ENCODE results near the gene OR10AG1.

OR10AG1 gene, protein sequence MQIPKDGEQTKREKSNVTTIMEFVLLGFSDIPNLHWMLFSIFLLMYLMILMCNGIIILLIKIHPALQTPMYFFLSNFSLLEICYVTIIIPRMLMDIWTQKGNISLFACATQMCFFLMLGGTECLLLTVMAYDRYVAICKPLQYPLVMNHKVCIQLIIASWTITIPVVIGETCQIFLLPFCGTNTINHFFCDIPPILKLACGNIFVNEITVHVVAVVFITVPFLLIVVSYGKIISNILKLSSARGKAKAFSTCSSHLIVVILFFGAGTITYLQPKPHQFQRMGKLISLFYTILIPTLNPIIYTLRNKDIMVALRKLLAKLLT

DNA sequence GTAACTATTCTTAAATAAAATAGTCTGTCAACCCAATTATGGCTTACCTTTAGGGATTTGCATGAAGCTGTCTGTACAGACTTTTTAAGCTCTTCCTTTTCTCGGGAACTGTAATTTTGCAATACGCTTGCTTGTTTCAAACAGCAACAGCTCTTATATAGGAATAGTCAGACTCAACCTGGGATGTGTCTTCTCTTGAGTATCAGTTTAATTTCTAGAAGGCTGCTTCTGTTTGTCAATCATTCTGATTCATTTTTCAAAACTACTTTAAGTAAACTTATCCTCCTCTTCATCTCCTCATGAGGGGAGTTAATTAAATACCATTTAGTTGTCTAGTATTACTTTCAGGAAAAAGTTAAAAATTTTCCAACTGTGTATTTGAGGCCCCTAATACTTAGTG lies at the start of gene OR10AG1:
TSS of gene OR10AG1 (minus strand) at position 101 of the 400 bp plus-strand sequence. CDS start at position 63, 38 bp downstream.
- no peak for DNase-seq

DNA sequence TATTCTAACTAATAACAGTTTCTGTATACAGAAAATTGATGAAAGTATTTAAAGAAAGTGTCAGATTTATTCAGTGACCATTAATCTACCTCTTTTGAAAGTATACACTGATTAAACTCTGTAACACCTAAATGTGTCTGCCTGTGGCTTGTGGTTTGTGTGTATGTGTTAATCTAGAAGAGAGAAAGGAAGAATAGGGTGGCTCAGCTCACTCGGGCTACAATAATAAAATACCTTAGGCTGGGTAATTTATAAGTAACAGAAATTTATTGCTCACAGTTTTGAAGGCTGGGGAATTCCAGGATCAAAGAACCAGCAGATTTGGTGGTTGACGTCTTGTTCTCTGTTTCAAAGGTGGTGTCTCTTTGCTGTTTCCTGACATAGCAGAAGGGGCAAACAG lies 44.1 kb upstream of the OR10AG1 start:
- DNase-seq: no peak

DNA sequence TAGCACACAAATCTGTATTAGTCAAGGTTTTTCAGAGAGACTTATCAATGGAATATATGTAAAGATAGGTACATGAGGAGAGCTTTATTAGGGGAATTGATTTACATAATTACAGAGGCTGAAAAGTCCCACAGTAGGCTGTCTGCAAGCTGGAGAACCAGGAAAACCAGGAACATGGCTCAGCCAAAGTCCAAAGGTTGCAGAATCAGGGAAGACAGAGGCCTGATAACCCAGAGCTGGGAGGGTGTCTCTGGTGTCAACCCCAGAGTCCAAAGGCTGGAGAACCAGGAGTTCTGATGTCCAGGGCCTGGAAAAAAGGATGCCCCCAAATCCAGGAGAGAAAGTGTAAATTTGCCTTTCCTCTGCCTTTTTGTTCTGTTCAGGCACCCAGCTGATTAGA lies 41.0 kb upstream of the OR10AG1 start:
- no peak for DNase-seq

DNA sequence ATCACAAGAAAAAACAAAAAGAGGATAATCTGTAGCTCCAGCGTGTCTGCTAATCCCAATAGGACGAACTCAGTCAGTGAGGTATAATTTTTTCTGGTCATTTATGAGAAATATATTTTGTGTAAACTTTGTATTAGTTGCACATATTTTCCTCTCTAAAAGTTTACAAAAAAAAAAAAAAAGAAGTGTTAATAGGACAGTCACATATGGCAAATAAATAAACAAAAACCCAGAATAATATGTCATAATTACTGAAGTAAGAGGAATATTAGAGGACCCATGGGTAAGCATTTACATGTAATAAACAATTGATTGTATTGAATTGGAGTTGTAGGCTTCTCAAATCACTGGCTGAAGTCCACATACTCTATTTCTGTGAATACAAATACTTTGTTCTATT lies 24.8 kb upstream of the OR10AG1 start, which contains the start of gene OR5F1:
TSS of gene OR5F1 (minus strand) at position 101 of the 400 bp plus-strand sequence. CDS start at position 101, 0 bp downstream.
- DNase-seq: no peak

DNA sequence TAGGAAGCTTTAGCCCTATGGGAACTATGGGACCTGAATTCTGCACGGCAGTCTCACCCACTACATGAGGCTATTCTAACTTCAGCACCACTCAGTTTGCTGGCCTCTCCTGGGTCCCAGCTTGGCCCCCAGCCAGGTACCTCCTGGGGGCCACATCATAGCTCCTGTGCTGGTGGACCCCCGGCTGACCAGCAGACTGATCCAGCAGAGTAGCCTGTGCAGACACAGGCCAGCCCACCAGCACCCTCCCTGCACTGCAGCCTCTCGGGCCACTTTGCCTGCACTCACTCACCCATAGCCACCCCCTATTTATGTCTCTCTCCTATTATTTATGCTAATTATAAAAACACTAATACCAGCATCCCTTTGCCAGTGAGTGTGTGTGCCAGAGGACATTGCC lies 1.2 kb upstream of the OR10AG1 start:
- no peak for DNase-seq

DNA sequence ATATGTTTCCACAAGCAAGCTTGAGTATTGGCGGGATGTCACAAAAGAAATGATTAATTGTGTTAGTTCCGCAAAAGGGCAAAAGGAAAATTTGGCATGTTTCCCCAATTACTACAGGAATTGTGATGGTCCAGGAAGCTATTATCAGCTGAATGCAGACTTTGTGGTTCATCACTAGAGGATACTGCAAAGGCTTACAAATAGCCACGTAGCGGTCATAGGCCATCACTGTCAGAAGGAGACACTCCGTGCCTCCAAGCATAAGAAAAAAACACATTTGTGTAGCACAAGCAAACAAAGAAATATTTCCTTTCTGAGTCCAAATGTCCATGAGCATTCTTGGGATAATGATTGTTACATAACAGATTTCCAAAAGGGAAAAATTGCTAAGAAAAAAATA lies 1.8 kb downstream of the OR10AG1 start:
- no peak for DNase-seq

DNA sequence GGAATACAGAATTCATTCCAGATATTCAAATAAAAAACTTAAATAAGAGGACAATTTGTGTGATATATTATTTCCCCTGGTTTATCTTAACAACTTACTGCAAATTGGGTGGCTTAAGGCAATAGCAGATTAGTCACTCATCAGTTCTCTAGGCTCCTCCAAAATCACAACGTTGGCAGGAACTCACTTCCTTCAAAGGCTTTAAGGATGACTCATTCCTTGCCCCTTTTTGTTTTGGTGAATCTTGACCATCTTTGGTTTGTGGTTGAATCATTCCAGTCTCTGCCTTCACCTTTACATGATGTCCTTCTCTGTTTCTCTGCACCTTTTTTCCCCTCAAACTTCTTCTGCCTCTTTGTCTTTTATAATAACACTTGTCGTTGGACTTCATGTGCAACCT lies 3.4 kb downstream of the OR10AG1 start:
- DNase-seq: no peak

DNA sequence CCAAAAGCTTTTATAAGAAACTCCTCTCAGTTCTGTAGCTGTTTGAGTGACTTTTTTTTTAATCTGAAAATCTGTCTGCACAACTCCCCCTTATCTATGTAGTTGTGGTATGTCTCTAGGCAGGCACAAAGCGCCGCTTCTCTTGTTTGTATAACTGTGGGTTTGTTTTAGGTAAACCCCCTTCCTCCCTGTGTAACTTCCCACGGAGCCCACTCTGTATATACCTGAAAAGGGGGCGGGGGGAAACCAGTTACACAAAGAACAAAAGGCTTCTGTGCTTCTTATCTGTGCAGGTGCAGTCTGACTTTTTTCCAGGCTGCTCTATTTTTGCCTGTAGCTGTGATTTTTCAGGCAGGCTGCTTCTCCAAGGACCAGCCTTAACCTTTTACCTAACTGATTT lies 13.2 kb downstream of the OR10AG1 start:
- DNase-seq: no peak

DNA sequence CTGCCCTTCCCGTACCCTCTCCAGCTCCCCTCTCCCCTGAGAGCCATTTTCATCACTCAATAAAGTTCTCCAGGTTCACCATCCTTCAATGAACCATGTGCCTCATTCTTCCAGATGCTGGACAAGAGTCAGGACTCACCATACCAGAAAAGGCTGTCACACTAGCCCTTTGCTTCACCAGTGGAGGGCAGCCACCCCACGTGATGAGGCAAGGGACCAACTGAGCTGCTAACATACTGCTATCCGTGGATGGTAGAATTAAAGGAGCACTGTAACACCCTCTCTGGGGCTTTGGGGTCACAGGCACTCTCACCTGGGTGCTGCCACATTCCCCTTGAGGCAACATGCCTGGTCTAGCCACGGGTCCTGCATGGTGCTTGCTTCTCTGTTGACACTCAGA lies 20.4 kb downstream of the OR10AG1 start:
- no peak for DNase-seq

DNA sequence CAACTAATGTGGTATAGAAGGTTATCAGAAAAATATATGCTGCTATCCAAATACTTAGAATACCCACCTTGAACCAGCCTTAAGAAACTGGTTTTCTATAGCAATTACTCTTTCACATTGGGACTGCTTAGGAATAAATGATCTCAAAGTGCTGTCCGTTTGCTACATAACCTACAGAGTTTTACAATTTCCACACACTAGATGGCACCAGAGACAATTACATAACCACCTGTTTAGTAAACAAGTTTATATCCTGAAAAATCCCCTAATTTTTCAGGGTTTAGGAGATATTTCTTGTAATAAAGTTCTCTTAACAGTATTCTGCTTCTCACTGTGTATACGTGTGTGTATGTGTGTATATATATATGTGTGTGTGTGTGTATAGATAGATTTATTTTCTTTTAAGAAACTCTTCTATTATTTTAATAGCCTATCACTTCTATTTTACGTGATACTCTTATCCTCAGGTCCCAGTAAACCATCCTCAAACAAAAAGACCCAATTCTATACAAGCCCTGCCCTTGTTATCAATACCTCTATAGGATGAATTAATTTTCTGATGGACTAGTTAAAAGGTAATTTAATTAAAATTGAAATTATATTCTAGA lies 26.9 kb downstream of the OR10AG1 start:
- DNase-seq: peak; percentile 4

DNA sequence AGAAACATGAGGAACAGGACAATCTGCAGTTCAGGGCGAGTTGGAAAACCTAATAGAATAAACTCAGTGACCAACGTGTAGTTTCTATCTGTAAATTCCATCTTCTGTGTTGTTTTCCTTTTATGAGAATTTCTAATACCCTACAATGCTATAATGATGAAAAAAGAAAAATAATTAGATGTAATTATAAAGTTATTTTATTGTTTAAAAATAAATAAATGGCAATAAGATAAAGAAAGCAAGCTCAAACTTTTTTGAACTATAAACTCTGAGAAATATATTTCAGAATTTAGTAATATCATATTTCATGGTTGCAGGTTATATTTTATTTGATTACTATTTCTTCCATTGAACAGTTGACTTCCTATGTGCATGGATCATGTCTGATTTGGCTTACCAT lies 33.4 kb downstream of the OR10AG1 start, which contains the start of gene OR5I1:
TSS of gene OR5I1 (minus strand) at position 101 of the 400 bp plus-strand sequence. CDS start at position 101, 0 bp downstream.
- no peak for DNase-seq

DNA sequence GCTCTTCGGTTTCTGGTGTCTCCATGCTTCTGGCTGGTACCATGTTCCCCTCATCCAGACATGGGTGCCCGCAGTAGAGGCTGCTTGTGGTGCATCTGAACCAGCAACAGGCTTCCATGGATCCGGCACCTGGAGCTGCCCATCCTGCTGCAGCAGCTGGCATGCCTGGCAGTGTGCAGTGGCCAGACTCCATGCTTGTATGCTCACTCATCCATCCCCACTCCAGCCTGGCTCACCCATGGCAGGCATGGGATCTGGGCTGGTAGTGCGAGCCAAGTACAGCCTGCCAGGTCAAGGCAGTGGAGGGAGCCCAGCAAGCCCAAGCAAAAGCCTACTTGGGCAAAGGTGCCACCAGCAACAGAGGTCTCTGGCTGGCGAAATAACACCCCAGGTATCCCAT lies 49.2 kb downstream of the OR10AG1 start:
- DNase-seq: no peak

Measured in MV-4-11 (cell line).